Dermis microvascular lymphatic vessel endothelial cell (primary cell): ENCODE measurements around the gene GBX2. TPM values are rescaled to one million over a fixed set of nuclear protein-coding genes. Genes with fewer than 3 reads are reported as not detected.

Source experiments
- DNase-seq, 2 donors: peaks; one replicate each; pipeline versions ENCODE4 v3.0.0 to v3.0.0-alpha.2; 2010; ENCODE audit warnings: low read depth in 2 of 2
- total RNA-seq: library from RNA; depleted of rRNA; stranded (reverse); fragments of >200 nt; gene quantifications from 2 replicates; pipeline ENCODE4 v1.2.1, GENCODE V29; 2014

Gene GBX2
- 0.51 and 0.90 TPM in 2 replicates for total RNA-seq

GRCh38 chr2:236168110-236169080 is at the start of gene GBX2:
TSS of gene GBX2 (minus strand) at chr2:236168386. CDS start at chr2:236167971, 415 bp downstream.
- peak; percentile 59 to 94 for DNase-seq

GRCh38 chr2:236217926-236218325 is 49.7 kb upstream of the GBX2 start:
- no peak for DNase-seq

- DNase-seq: no peak
Observed at GRCh38 chr2:236216711-236217110, 48.5 kb upstream of the GBX2 start.

DNA sequence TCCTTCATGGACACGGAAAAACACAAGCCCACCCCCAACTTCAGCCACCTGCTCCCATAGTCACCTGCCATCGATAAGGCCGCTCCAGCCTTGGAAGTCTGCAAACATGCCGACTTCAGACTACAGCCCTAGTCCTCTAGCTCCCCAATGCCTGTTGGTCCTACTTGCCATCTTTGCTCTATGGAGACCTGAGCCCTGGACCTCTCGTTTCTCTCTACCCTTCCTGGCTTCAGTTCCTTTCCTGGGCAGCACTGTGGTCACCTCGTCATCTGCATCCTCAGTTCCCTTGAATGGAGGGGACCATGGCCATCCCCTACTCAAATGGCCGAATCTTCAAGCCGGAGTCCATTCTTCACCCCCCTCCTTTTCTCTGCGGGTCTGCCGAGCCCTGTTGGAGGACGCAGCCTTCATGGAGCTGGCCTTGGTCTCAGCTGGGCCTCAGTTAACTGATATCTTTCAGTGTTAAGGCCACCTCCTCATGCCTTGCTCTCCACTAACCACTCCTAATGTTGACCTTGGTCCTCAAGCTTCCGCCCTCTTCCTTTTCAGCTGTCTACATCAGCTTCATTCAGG is 47.7 kb upstream of the GBX2 start:
- no peak for DNase-seq

DNA sequence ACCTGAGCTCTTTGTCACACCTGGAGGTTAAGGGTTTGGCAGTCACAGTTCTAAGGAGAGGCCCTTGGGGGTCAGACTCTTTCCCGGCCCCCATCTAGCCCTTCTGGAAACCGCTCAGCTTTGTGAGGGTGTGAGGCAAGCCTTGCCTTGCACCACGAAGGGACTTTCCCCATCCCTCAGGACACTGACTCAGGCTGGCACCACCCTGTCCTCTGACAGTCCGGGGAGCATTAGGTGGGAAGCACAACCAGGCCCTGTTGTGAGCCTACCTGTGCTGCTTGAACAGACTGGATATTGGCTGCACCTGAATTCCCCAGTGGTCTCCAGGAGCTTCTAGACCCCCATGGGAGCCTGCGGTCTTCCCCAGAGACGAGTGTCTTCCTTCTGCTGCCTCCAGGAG is 47.0 kb upstream of the GBX2 start:
- no peak for DNase-seq

- DNase-seq: no peak
Observed at GRCh38 chr2:236214376-236214995, 46.3 kb upstream of the GBX2 start.

GRCh38 chr2:236211296-236211695 is 43.1 kb upstream of the GBX2 start:
- no peak for DNase-seq

DNA sequence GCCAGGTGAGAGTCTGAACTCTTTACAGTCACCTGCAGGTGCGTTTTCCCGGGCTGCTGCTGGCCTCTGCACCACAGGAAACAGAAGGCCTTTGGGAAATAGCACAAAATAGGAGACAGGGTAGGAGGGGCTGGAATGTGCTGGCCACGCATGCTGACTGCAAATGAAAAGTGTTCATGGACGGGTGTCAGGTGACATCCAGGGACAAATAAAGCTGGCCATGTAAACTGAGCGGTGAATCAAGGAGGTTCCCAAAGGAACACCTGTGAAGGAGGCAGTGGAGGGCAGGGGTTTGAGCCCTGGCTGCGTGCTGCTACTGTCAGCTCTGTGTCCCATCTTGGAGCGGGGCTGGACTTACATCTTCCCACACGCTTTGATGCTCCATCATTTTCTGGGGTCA is 42.4 kb upstream of the GBX2 start:
- DNase-seq: no peak

GRCh38 chr2:236209996-236210395 is 41.8 kb upstream of the GBX2 start:
- DNase-seq: no peak

- DNase-seq: no peak
Observed at GRCh38 chr2:236209535-236209934, 41.3 kb upstream of the GBX2 start.

GRCh38 chr2:236208019-236208926 is 40.1 kb upstream of the GBX2 start:
- DNase-seq: no peak

DNA sequence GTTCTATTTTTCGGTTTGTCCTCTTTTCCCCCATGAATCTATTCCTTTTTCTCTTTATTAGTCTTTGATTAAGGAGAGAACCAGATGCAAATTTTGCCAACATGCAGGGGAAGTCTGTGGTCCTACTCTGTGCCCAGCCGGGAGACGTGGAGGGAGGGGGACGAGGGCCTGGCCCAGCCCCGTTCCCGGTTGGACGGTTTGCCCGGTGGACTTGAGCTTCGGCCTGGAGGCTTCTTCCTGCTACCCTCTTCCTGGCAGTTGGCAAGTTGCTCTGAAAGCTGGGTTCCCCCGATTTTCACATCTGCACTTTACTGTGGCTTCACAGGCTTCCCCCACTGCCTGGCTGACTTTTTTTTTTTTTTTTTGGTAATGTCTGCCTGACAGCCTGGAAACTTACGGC is 39.3 kb upstream of the GBX2 start:
- DNase-seq: no peak

DNA sequence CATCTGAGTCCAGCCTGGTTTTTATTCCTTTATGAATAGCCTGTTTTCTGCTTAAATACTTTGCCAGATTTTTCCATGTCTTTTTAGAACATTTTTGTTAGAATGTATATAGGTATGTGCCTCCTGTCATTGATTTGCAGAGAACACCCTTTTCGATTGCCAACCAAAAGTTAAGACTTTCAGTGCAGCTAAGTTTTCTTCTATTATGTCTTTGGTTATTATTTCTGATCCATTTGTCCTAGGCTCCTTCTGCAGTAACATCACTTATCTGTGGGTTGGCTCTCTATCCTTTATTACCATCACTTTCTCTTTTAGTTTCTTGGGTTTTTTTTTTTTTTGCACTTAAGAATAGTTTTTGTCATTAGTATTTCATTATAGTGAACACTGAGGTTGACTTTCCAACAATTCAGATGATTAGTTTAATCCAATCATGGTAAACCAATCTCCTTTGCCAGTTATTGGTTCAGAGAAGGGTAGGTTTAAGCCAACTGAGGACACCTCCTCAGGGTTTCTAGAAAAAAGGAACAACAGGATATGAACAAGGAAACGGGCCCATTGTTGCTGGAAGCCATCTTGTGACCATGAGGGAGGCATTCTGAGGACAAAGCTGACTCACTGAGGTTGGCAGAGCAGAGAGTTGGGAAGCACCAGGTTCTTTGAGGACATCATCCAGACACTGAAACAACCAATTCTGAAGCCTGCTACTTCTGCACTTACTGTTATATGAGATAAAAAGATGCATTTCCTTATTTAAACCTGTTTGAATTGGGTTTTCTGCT is 37.9 kb upstream of the GBX2 start:
- DNase-seq: peak in 1 of 2 donors; percentile 68

GRCh38 chr2:236204953-236205352 is 36.8 kb upstream of the GBX2 start:
- no peak for DNase-seq

DNA sequence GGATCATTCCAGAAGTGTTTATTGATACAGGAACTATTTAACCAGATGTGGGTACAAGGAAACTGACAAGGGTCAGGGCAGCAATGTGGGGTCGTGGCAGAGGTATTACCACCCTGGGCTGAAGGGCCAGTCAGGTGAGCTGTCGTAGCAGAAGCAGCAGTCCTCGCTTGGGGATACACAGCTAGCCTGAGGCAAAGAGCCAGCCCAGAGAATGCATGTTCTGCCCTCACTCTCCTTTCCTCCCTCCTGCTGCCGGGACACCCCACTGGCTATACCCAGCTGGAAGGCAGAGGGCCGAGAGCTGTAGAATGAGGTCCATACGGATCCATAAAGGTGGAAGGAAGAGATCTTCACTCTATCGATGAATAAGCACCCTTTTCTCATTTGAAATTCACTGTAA is 32.2 kb upstream of the GBX2 start:
- no peak for DNase-seq

GRCh38 chr2:236196366-236196765 is 28.2 kb upstream of the GBX2 start:
- no peak for DNase-seq

GRCh38 chr2:236195726-236196125 is 27.5 kb upstream of the GBX2 start:
- no peak for DNase-seq

GRCh38 chr2:236194786-236195185 is 26.6 kb upstream of the GBX2 start:
- DNase-seq: no peak

DNA sequence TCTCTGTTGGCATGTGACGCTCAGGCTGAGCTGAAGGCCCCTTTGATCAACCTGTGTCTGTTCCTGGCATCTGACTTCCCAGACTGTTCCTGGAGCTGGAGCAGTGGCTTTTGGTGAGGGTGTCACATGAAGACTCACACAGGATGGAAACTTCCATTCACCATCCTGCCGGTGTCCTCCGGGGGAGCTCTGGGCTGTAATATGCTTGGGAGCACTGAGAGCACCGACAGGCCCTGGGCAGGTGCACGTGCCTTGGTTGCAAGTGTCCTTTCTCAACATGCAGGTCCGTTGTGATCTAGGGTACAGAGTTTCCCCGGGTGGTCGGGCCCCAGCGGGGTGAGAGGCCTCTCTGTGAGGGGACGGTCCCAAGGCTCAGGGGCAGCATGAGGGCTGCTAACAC is 24.8 kb upstream of the GBX2 start:
- DNase-seq: no peak

- no peak for DNase-seq
Observed at GRCh38 chr2:236190674-236191073, 22.5 kb upstream of the GBX2 start.

GRCh38 chr2:236184701-236185100 is 16.5 kb upstream of the GBX2 start:
- DNase-seq: no peak
